ENCODE data around the gene RAI1.

The RAI1 gene

DNA sequence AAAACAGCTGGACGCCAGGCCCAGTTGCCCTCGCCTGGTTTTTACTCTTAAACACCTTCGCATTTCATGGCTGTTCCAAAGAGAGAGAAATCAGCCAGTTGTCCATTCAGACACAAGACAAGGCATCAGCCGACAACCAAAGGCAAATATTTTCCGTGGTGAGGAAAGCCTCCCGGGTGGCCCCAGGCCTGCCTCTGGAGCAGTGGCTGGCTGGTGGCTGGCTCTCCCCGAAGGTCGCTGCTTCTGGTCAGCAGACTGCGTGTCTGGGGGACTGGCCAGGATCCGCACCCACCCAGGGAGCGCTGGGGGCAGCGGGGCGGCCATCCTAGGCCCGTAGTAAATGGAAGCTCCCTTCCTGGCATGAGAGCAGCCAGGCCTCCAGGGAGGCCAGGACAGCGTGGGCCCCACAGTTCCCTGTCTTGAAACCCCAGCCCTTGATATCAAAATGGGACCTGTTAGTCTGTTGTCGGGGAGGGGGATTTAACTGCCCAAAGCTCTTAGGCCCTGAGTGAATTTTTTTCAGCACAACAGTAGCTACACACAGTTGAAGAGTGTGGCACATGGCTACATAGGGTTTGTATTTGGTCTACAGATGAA, 97.9 kb downstream of the RAI1 start:
- no peak overlapping the region for H3K4me3 ChIP-seq
- no peaks in the 10 kb centered on the region for H3K36me3 ChIP-seq
- H3K27ac ChIP-seq = peak overlapping the region; percentile 57 to 60
- TF ChIP-seq, protein P1, sequence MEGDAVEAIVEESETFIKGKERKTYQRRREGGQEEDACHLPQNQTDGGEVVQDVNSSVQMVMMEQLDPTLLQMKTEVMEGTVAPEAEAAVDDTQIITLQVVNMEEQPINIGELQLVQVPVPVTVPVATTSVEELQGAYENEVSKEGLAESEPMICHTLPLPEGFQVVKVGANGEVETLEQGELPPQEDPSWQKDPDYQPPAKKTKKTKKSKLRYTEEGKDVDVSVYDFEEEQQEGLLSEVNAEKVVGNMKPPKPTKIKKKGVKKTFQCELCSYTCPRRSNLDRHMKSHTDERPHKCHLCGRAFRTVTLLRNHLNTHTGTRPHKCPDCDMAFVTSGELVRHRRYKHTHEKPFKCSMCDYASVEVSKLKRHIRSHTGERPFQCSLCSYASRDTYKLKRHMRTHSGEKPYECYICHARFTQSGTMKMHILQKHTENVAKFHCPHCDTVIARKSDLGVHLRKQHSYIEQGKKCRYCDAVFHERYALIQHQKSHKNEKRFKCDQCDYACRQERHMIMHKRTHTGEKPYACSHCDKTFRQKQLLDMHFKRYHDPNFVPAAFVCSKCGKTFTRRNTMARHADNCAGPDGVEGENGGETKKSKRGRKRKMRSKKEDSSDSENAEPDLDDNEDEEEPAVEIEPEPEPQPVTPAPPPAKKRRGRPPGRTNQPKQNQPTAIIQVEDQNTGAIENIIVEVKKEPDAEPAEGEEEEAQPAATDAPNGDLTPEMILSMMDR (IDR thresholded peaks at IDR 0.05) = no peak
- no peaks in the 10 kb centered on the region for H3K9me3 ChIP-seq
- peaks cover 10 to 59% (median 48%) of the 10 kb centered on the region in 4 donors for H3K4me1 ChIP-seq
- intact Hi-C loops (cut with DNase I; ENCODE audit: low total_unique reads) = loop anchor here (2.0 kb wide), 1 partner anchor 26 kb away; no protein-coding TSS in a partner anchor
- DNase-seq = peak in 1 of 2 donors; percentile 73
- H3K27me3 ChIP-seq = no peaks in the 10 kb centered on the region

DNA sequence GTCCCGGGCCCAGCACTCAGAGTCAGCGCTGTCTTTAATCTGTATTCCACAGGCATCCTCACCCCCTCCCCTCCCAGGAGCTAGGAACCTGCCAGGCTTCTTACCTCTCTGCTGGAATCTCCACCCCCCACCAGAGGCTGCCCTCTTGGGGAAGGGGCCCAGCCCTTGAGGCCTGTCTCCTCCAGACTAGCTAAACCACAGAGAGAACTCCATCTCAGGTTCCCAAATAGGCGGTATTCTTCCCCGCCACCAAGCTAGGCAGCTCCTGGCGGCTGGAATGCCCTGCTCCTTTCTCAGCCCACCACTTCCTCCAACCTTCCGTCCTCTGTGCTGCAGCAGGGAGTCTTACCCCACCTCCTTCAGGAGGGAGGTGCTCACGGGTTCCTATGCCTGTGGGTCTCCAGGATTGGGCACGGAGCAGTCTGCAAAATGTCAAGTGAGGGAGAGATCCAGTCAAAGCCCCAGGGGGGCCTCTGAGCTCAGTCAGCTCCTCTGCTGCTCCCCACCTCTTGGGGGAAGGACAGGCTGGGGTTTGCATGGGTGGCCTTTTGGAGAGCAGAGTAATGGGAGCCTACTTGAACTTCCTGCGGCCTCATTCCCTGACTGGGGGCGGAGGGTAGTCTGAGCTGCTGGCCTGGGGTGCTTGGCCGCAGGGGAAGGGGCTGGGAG, 99.8 kb downstream of the RAI1 start:
- Histone ChIP-seq H3K36me3 (no peaks in the 10 kb centered on the region), H3K4me1 (peaks cover 13 to 69% (median 51%) of the 10 kb centered on the region in 4 donors), H3K9me3 (no peaks in the 10 kb centered on the region), H3K27me3 (no peaks in the 10 kb centered on the region), H3K4me3 (peak overlapping the region; percentile 50 to 58), H3K27ac (peak overlapping the region; percentile 70 to 82)
- TF ChIP-seq, protein P1 (IDR thresholded peaks at IDR 0.05) = peak in 1 of 2 experiments; percentile 18
- DNase-seq = peak in 1 of 2 donors; percentile 81
- intact Hi-C loops (cut with DNase I; ENCODE audit: low total_unique reads) = loop anchor here (5.0 to 10.0 kb wide), 2 partner anchors 96 to 306 kb away; partner anchors contain the start of genes DRG2 and RAI1

DNA sequence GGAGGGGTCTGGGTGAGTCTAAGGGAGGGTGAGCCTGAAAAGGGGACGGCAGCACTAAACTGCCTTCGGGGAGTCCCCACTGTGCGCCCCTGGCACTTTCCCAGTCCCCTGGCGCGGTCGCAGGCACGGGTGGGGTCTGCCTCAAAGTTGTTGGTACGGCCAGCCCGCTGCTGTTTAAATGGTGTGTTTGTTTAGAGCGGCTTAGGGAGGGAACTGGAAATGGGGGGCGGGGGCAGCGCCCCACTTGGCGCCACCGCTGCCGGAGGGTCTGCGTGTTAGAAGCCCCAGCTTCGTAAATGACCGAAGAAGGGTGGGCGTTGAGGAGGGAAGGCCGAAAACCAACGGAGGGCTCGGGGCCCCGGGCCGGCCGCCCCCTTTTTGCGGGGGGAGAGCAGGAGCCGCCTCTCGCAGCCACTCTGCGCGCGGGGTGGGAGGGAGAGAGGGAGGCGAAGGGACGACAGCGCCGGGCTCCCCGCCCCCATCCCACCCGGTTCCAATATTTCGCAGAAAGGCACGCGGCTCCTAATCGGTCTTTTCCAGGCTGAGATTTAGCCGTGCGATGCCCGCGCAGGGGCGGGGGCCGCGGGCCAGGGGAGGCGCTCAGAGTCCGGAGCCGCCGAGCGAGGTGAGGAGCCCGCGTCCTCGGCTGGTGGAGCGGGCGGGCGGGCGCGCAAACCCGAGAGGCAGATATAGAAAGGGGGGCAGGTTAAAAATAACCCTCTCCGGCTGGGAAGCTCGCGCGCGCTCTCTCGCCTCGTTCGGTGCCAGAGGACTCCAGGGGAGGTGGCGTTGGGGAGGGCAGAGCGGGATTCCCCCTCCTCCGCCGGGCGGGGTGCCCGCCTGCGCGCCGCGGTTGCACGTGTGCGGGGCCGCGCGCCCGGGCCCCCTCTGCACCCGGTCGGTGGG, 100.6 kb downstream of the RAI1 start:
- no peaks in the 10 kb centered on the region for H3K36me3 ChIP-seq
- intact Hi-C loops (cut with DNase I; ENCODE audit: low total_unique reads) = loop anchor here (5.0 to 10.0 kb wide), 2 partner anchors 97 to 305 kb away; partner anchors contain the start of genes DRG2 and RAI1
- TF ChIP-seq, protein P1 (IDR thresholded peaks at IDR 0.05) = no peak
- peak overlapping the region; percentile 70 to 82 for H3K27ac ChIP-seq
- peaks cover 13 to 69% (median 51%) of the 10 kb centered on the region in 4 donors for H3K4me1 ChIP-seq
- peak; percentile 57 to 93 for DNase-seq
- H3K4me3 ChIP-seq = peak overlapping the region; percentile 50 to 58
- H3K27me3 ChIP-seq = no peaks in the 10 kb centered on the region
- no peaks in the 10 kb centered on the region for H3K9me3 ChIP-seq

DNA sequence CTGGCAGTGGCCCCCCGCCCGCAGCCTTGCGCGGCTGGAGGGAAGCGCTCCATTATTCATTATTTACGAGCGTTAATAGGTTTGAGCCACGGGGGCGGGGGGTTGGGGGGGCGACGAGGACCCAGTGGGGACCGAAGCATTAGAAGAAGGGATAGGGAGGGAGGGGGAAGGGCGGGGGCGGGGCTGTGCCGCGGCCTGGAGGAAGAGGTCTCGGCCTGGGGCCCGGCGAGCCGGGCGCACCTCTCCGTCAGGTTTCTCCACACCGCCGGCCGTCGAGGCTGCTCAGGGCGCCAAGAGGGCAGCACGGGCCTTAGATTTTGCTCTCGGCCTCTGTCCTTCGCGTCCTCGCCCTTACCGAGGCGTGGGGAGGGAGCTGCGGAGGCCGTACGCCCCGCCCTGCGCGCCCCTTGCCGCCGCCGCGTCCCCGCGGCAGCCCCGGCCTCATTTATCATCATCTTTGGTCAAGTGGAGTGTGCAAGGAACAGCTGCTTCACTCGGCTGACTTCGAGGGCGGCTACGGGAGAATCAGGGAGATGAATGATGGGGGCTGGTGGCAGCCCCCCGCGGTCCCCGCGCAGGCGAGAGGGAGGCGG, 101.4 kb downstream of the RAI1 start:
- Histone ChIP-seq H3K9me3 (no peaks in the 10 kb centered on the region), H3K4me1 (peaks cover 13 to 68% (median 51%) of the 10 kb centered on the region in 4 donors), H3K27ac (peak overlapping the region; percentile 70 to 82), H3K27me3 (no peaks in the 10 kb centered on the region), H3K36me3 (no peaks in the 10 kb centered on the region), H3K4me3 (peak overlapping the region; percentile 50 to 58)
- TF ChIP-seq, protein P1 (IDR thresholded peaks at IDR 0.05) = no peak
- intact Hi-C loops (cut with DNase I; ENCODE audit: low total_unique reads) = loop anchor here (5.0 to 10.0 kb wide), 2 partner anchors 98 to 305 kb away; partner anchors contain the start of genes DRG2 and RAI1
- no peak for DNase-seq

Data from tibial artery (tissue), 4 donors.